Measurements from ENCODE around the gene SBF2. TPM values are rescaled to one million over a fixed set of nuclear protein-coding genes. Genes with fewer than 3 reads are reported as not detected.

SBF2 gene
- total and polyA plus RNA-seq, 2 of the 13 experiments (the other 11 are each of a cell fraction or from before 2014, with no cell fraction given), result 24.0 to 45.8 TPM

GRCh38 chr11:10307400-10308200, 13.6 kb upstream of the SBF2 start (continued):
- TF ChIP-seq RXRB (CRISPR knock-in tag; IDR thresholded peaks at IDR 0.05; ENCODE audit: borderline replicate concordance), result peak; percentile 80
- no peak for TF ChIP-seq ATF5 (CRISPR knock-in tag; IDR thresholded peaks at IDR 0.05; ENCODE audit: low read depth)
- TF ChIP-seq SNRNP70 (IDR thresholded peaks at IDR 0.05; ENCODE audit: low read depth, low read length), result no peak
- TF ChIP-seq POLR2G (IDR thresholded peaks at IDR 0.05; ENCODE audit: low read depth, low read length), result peak; percentile 77
- TF ChIP-seq, protein P1, sequence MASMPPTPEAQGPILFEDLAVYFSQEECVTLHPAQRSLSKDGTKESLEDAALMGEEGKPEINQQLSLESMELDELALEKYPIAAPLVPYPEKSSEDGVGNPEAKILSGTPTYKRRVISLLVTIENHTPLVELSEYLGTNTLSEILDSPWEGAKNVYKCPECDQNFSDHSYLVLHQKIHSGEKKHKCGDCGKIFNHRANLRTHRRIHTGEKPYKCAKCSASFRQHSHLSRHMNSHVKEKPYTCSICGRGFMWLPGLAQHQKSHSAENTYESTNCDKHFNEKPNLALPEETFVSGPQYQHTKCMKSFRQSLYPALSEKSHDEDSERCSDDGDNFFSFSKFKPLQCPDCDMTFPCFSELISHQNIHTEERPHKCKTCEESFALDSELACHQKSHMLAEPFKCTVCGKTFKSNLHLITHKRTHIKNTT (CRISPR knock-in tag; IDR thresholded peaks at IDR 0.05), result no peak
- no peak for TF ChIP-seq ZNF878 (CRISPR knock-in tag; IDR thresholded peaks at IDR 0.05)
- 0 out of 2 replicates have a peak, but pooled peaks have one; percentile 39 for TF ChIP-seq FOXP4 (CRISPR knock-in tag; IDR thresholded peaks at IDR 0.05)
- TF ChIP-seq NFKB2 (CRISPR knock-in tag; IDR thresholded peaks at IDR 0.05; ENCODE audit: borderline replicate concordance), result no peak; the same call in 1 of the 2 replicates
- no peak for TF ChIP-seq PAF1 (CRISPR knock-in tag; IDR thresholded peaks at IDR 0.05)
- TF ChIP-seq ZNF607 (CRISPR knock-in tag; IDR thresholded peaks at IDR 0.05; ENCODE audit: borderline replicate concordance), result no peak
- TF ChIP-seq SOX5 (CRISPR knock-in tag; IDR thresholded peaks at IDR 0.05; ENCODE audit: borderline replicate concordance), result peak; percentile 29; the same call in 1 of the 2 replicates
- TF ChIP-seq, protein P2, sequence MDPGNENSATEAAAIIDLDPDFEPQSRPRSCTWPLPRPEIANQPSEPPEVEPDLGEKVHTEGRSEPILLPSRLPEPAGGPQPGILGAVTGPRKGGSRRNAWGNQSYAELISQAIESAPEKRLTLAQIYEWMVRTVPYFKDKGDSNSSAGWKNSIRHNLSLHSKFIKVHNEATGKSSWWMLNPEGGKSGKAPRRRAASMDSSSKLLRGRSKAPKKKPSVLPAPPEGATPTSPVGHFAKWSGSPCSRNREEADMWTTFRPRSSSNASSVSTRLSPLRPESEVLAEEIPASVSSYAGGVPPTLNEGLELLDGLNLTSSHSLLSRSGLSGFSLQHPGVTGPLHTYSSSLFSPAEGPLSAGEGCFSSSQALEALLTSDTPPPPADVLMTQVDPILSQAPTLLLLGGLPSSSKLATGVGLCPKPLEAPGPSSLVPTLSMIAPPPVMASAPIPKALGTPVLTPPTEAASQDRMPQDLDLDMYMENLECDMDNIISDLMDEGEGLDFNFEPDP (CRISPR knock-in tag; conservative IDR thresholded peaks at IDR 0.05), result no peak
- 0 out of 2 replicates have a peak, but pooled peaks have one; percentile 51 for TF ChIP-seq ELF4 (CRISPR knock-in tag; IDR thresholded peaks at IDR 0.05; ENCODE audit: borderline replicate concordance)
- TF ChIP-seq ISL2 (CRISPR knock-in tag; IDR thresholded peaks at IDR 0.05), result no peak
- TF ChIP-seq, protein P3, sequence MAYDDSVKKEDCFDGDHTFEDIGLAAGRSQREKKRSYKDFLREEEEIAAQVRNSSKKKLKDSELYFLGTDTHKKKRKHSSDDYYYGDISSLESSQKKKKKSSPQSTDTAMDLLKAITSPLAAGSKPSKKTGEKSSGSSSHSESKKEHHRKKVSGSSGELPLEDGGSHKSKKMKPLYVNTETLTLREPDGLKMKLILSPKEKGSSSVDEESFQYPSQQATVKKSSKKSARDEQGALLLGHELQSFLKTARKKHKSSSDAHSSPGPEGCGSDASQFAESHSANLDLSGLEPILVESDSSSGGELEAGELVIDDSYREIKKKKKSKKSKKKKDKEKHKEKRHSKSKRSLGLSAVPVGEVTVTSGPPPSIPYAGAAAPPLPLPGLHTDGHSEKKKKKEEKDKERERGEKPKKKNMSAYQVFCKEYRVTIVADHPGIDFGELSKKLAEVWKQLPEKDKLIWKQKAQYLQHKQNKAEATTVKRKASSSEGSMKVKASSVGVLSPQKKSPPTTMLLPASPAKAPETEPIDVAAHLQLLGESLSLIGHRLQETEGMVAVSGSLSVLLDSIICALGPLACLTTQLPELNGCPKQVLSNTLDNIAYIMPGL (CRISPR knock-in tag; IDR thresholded peaks at IDR 0.05; ENCODE audit: borderline replicate concordance in 1 of 2, low read depth in 1 of 2), result peak; percentile 86 to 92
- peak in 1 of 2 experiments; percentile 6; a peak in 1 of 4 replicates for TF ChIP-seq POLR2A (IDR thresholded peaks at IDR 0.05; ENCODE audit: insufficient read depth in 1 of 2, low read depth in 2 of 2, low read length in 2 of 2)
- peak; percentile 50; the same call in 1 of the 2 replicates for TF ChIP-seq AHR (CRISPR knock-in tag; IDR thresholded peaks at IDR 0.05)
- TF ChIP-seq ZNF550 (CRISPR knock-in tag; IDR thresholded peaks at IDR 0.05; ENCODE audit: borderline replicate concordance), result no peak
- TF ChIP-seq TFAP4 (IDR thresholded peaks at IDR 0.05; ENCODE audit: borderline replicate concordance, low read depth), result peak; percentile 55; the same call in 1 of the 2 replicates
